ENCODE data around the gene IL1R2. TPM values are rescaled to one million over a fixed set of nuclear protein-coding genes. Genes with fewer than 3 reads are reported as not detected.

Gene IL1R2
- total RNA-seq, 2 experiments from 2014 or later, result 1.1 TPM; not detected in 1

DNA sequence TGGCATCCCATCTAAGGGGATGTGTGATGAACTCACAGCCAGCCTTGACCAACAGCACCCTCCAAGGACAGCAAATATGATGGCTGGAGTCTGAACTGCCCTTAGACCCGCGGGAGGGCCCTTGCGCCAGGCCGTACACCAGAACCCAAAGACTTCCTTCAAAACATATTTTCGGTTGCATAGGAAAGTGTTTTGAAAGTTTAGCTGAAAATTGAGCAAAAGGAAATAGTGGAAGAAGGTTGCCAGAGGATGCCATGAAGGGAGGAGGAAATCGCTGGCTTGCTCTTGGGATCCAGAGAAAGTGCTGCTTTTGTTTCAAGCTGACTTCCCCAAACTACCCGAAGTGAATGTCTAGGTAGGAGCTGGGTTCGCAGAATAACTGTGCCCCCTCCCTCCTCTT, 61.3 kb downstream of the IL1R2 start:
- H3K4me1 Mint-ChIP-seq (ENCODE audit: low read depth), result peaks cover 7% of the 10 kb centered on the region
- CTCF ChIA-PET, result interaction anchor here (1.4 to 3.1 kb wide), 2 partner anchors 9 to 32 kb away, joined by 5 to 11 read pairs; no protein-coding TSS in a partner anchor

GRCh38 chr2:102055346-102055990, 63.7 kb downstream of the IL1R2 start:
- ChIA-PET POLR2A (no interaction called here), CTCF (interaction anchor here (1.2 to 3.1 kb wide), 2 partner anchors 35 to 185 kb away, joined by 3 to 11 read pairs; no protein-coding TSS in a partner anchor)
- ATAC-seq, result no peak
- peaks cover 7% of the 10 kb centered on the region for H3K4me1 Mint-ChIP-seq (ENCODE audit: low read depth)
- DNase-seq, result no peak
- intact Hi-C loops (cut with micrococcal nuclease), result no loop called here
- TF ChIP-seq, protein P1, sequence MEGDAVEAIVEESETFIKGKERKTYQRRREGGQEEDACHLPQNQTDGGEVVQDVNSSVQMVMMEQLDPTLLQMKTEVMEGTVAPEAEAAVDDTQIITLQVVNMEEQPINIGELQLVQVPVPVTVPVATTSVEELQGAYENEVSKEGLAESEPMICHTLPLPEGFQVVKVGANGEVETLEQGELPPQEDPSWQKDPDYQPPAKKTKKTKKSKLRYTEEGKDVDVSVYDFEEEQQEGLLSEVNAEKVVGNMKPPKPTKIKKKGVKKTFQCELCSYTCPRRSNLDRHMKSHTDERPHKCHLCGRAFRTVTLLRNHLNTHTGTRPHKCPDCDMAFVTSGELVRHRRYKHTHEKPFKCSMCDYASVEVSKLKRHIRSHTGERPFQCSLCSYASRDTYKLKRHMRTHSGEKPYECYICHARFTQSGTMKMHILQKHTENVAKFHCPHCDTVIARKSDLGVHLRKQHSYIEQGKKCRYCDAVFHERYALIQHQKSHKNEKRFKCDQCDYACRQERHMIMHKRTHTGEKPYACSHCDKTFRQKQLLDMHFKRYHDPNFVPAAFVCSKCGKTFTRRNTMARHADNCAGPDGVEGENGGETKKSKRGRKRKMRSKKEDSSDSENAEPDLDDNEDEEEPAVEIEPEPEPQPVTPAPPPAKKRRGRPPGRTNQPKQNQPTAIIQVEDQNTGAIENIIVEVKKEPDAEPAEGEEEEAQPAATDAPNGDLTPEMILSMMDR (IDR thresholded peaks at IDR 0.05), result no peak
- H3K9me3 Mint-ChIP-seq, result no peaks in the 10 kb centered on the region
- H3K36me3 Mint-ChIP-seq (ENCODE audit: low read depth), result no peaks in the 10 kb centered on the region
- H3K27ac Mint-ChIP-seq, result no peak overlapping the region
- no peaks in the 10 kb centered on the region for H3K27me3 Mint-ChIP-seq
- H3K4me3 Mint-ChIP-seq, result no peak overlapping the region

More for the DNA sequence above, 61.3 kb downstream of the IL1R2 start:
- Mint-ChIP-seq H3K27me3 (no peaks in the 10 kb centered on the region), H3K4me3 (no peak overlapping the region), H3K36me3 (ENCODE audit: low read depth) (no peaks in the 10 kb centered on the region), H3K9me3 (no peaks in the 10 kb centered on the region), H3K27ac (no peak overlapping the region)
- TF ChIP-seq, protein P1 (IDR thresholded peaks at IDR 0.05), result no peak
- DNase-seq (no peak), ATAC-seq (no peak)
- intact Hi-C loops (cut with micrococcal nuclease), result no loop called here
- POLR2A ChIA-PET, result no interaction called here

GRCh38 chr2:102056079-102056581, 64.4 kb downstream of the IL1R2 start:
- TF ChIP-seq, protein P1 (IDR thresholded peaks at IDR 0.05), result no peak
- ChIA-PET CTCF (interaction anchor here (1.1 to 1.2 kb wide), 2 partner anchors 13 to 184 kb away, joined by 3 read pairs; no protein-coding TSS in a partner anchor), POLR2A (no interaction called here)
- DNase-seq (no peak), ATAC-seq (no peak)
- no peaks in the 10 kb centered on the region for H3K9me3 Mint-ChIP-seq
- H3K4me3 Mint-ChIP-seq, result no peak overlapping the region
- H3K27ac Mint-ChIP-seq, result no peak overlapping the region
- no peaks in the 10 kb centered on the region for H3K27me3 Mint-ChIP-seq
- intact Hi-C loops (cut with micrococcal nuclease), result no loop called here
- H3K36me3 Mint-ChIP-seq (ENCODE audit: low read depth), result no peaks in the 10 kb centered on the region
- H3K4me1 Mint-ChIP-seq (ENCODE audit: low read depth), result peaks cover 7% of the 10 kb centered on the region

DNA sequence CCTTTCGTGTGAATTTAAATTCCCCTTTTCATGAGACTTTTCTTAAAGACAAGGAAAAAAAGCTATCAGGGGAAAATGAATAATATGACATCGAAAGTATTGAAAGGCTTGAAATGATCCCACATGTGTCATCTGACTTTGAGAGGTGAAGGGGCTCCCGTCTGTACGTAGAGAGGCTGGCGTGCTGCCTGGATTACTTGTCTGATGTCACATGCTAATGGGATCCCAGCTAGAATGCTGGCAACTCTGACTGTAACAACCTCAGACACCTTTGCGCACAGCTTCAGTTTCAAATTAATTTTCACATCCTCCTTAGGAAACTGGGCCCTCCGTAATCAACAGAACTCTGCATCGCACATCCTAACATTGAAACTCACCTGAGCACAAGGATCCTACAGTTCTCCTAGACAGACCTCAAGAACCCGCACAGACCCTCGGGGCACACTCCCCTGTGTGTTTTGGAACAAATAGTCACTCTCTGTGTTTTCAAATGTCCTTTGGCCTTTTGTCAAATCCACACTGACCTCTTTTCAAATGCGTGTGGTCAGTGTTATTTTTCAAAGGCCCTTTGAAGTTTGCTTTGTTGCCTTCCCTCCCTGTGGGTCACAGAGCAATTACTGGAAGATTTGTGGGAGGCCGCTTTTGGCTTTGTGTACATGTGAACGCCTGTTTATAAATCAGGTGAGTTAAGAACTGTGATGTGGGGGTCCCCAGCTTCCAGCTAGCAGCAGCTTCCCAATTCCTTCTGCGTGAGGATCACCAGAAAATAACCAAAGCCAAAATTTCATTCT, 65.9 kb downstream of the IL1R2 start:
- DNase-seq (peak; percentile 47), ATAC-seq (no peak)
- CTCF ChIA-PET, result interaction anchor here (1.0 to 2.6 kb wide), 5 partner anchors 11 to 385 kb away, joined by 3 to 10 read pairs (median 4); no protein-coding TSS in a partner anchor
- intact Hi-C loops (cut with micrococcal nuclease), result no loop called here
- Mint-ChIP-seq H3K9me3 (no peaks in the 10 kb centered on the region), H3K36me3 (ENCODE audit: low read depth) (no peaks in the 10 kb centered on the region), H3K4me3 (no peak overlapping the region), H3K4me1 (ENCODE audit: low read depth) (peaks cover 16% of the 10 kb centered on the region), H3K27ac (no peak overlapping the region), H3K27me3 (no peaks in the 10 kb centered on the region)
- POLR2A ChIA-PET, result no interaction called here
- TF ChIP-seq, protein P1 (IDR thresholded peaks at IDR 0.05), result no peak
